Neural cell (in vitro differentiated cells): ENCODE measurements around the gene LAMA5.

Source experiments
- CTCF ChIP-seq: fragments of 450-650 bp; IDR thresholded peaks from 2 replicates; pipeline ENCODE4 v1.5.1; 2014; ENCODE audit warnings: antibody characterized with exemption, mild to moderate bottlenecking, moderate library complexity; ENCODE audit not compliant: poor library complexity, severe bottlenecking
- EP300 ChIP-seq: fragments of 450-650 bp; conservative IDR thresholded peaks from 2 replicates; pipeline ENCODE4 v1.6.1; 2014; ENCODE audit warnings: antibody characterized with exemption, mild to moderate bottlenecking, moderate library complexity; ENCODE audit not compliant: poor library complexity, severe bottlenecking
- EZH2 ChIP-seq: fragments of 200-600, 300-800 bp; shearing (Covaris generic), sonication (generic); IDR thresholded peaks from 2 replicates; pipeline ENCODE4 v1.6.1; 2014; ENCODE audit warnings: antibody characterized with exemption, low read length, borderline replicate concordance, mild to moderate bottlenecking; ENCODE audit not compliant: insufficient read depth, poor library complexity, severe bottlenecking
- MXI1 ChIP-seq: fragments of 450-650 bp; conservative IDR thresholded peaks from 2 replicates; pipeline ENCODE4 v1.6.1; 2014; ENCODE audit warnings: antibody characterized with exemption, mild to moderate bottlenecking; ENCODE audit not compliant: poor library complexity, severe bottlenecking
- POLR2AphosphoS5 ChIP-seq: IDR thresholded peaks from 2 replicates; pipeline ENCODE4 v1.6.1; 2012
- RAD21 ChIP-seq: fragments of 450-650 bp; conservative IDR thresholded peaks from 2 replicates; pipeline ENCODE4 v1.6.1; 2014; ENCODE audit warnings: antibody characterized with exemption, mild to moderate bottlenecking, moderate library complexity
- REST ChIP-seq: IDR thresholded peaks from 2 replicates; pipeline ENCODE4 v1.6.1; 2012; ENCODE audit warnings: borderline replicate concordance
- SMC3 ChIP-seq: fragments of 450-650 bp; conservative IDR thresholded peaks from 2 replicates; pipeline ENCODE4 v1.6.1; 2014; ENCODE audit warnings: antibody characterized with exemption, mild to moderate bottlenecking, moderate library complexity; ENCODE audit not compliant: poor library complexity
- TAF1 ChIP-seq: IDR thresholded peaks from 2 replicates; pipeline ENCODE4 v1.6.1; 2012; ENCODE audit warnings: low read depth

GRCh38 chr20:62354031-62354808 lies 12.9 kb downstream of the LAMA5 start:
- TF ChIP-seq CTCF (no peak), TAF1 (no peak), POLR2AphosphoS5 (no peak), SMC3 (no peak), REST (no peak), MXI1 (no peak), RAD21 (no peak), EP300 (no peak), EZH2 (no peak)
